HG03565 (cell line): ENCODE data around the gene S100A10.

Experiments used
- ATAC-seq: cut with Tn5 transposase; IDR thresholded peaks from one replicate; pipeline ENCODE4 v1.9.1; 2021; ENCODE audit warnings: mild to moderate bottlenecking, moderate library complexity; ENCODE audit not compliant: unreplicated experiment

The S100A10 gene

GRCh38 chr1:152013664-152014237 is 20.1 kb upstream of the S100A10 start:
- ATAC-seq = no peak

- ATAC-seq = no peak
Observed at GRCh38 chr1:152009691-152010090, 16.0 kb upstream of the S100A10 start.

- no peak for ATAC-seq
Observed at GRCh38 chr1:152007047-152007446, 13.4 kb upstream of the S100A10 start.

- no peak for ATAC-seq
Observed at GRCh38 chr1:152005360-152005912, 11.8 kb upstream of the S100A10 start.

- ATAC-seq = no peak
Observed at GRCh38 chr1:152003846-152004442, 10.3 kb upstream of the S100A10 start.

- no peak for ATAC-seq
Observed at GRCh38 chr1:152002960-152003359, 9.3 kb upstream of the S100A10 start.

GRCh38 chr1:152001631-152002584 is 8.2 kb upstream of the S100A10 start:
- no peak for ATAC-seq

GRCh38 chr1:152000964-152001630 is 7.4 kb upstream of the S100A10 start:
- ATAC-seq = no peak

- no peak for ATAC-seq
Observed at GRCh38 chr1:151998611-151999362, 5.1 kb upstream of the S100A10 start.

GRCh38 chr1:151997284-151997570 is 3.6 kb upstream of the S100A10 start:
- no peak for ATAC-seq

- ATAC-seq = no peak
Observed at GRCh38 chr1:151995774-151996173, 2.1 kb upstream of the S100A10 start.

GRCh38 chr1:151994956-151995355 is 1.3 kb upstream of the S100A10 start:
- no peak for ATAC-seq

- no peak for ATAC-seq
Observed at GRCh38 chr1:151993084-151993733, 450 bp downstream of the S100A10 start.

- no peak for ATAC-seq
Observed at GRCh38 chr1:151992303-151993083, 1.2 kb downstream of the S100A10 start.

GRCh38 chr1:151991663-151992302 is 1.9 kb downstream of the S100A10 start:
- no peak for ATAC-seq

GRCh38 chr1:151990856-151991198 is 2.8 kb downstream of the S100A10 start:
- ATAC-seq = no peak

GRCh38 chr1:151990058-151990855 is 3.4 kb downstream of the S100A10 start:
- no peak for ATAC-seq

GRCh38 chr1:151989211-151989862 is 4.3 kb downstream of the S100A10 start:
- no peak for ATAC-seq
